ENCODE data around the gene TGFA. TPM values are rescaled to one million over a fixed set of nuclear protein-coding genes. Genes with fewer than 3 reads are reported as not detected.
"Not testable (repeated sequence)": the region's sequence is repeated elsewhere in the genome, so short reads cannot be mapped to it uniquely, and the experiment has no call there.

TGFA gene
- total and polyA plus RNA-seq, 5 donors from 2014 or later, result 0.07 to 0.45 (median 0.42) TPM; not detected in 2

- Mint-ChIP-seq H3K9me3 (no peaks in the 10 kb centered on the region), H3K36me3 (no peaks in the 10 kb centered on the region), H3K4me1 (peaks cover 0 to 3% (median 0%) of the 10 kb centered on the region in 4 donors), H3K27me3 (peaks cover 10% of the 10 kb centered on the region), H3K4me3 (no peak overlapping the region), H3K27ac (no peak overlapping the region)
- Histone ChIP-seq H3K36me3 (ENCODE audit: control insufficient read depth, insufficient read depth, low read length) (no peaks in the 10 kb centered on the region), H3K27ac (ENCODE audit: insufficient read depth, low read length, poor library complexity, severe bottlenecking) (no peak overlapping the region), H3K4me1 (ENCODE audit: control insufficient read depth, insufficient read depth, low read length, poor library complexity, severe bottlenecking) (no peaks in the 10 kb centered on the region), H3K4me3 (ENCODE audit: low read depth, low read length) (no peak overlapping the region), H3K9me3 (ENCODE audit: control insufficient read depth in 2 of 2, low read length in 2 of 2) (no peaks in the 10 kb centered on the region), H3K27me3 (ENCODE audit: control insufficient read depth, insufficient read depth, low read length) (no peaks in the 10 kb centered on the region)
- ATAC-seq (ENCODE audit: low read depth in 2 of 2) (no peak), DNase-seq (no peak)
Observed at GRCh38 chr2:70467237-70467636, 86.4 kb downstream of the TGFA start.

- not testable (repeated sequence) for H3K27ac Mint-ChIP-seq; H3K4me3 ChIP-seq (ENCODE audit: low read depth, low read length); DNase-seq; H3K9me3 ChIP-seq (ENCODE audit: control insufficient read depth in 2 of 2, low read length in 2 of 2); H3K36me3 Mint-ChIP-seq; H3K36me3 ChIP-seq (ENCODE audit: control insufficient read depth, insufficient read depth, low read length); H3K27ac ChIP-seq (ENCODE audit: insufficient read depth, low read length, poor library complexity, severe bottlenecking); H3K9me3 Mint-ChIP-seq; H3K4me1 Mint-ChIP-seq; H3K4me3 Mint-ChIP-seq; H3K4me1 ChIP-seq (ENCODE audit: control insufficient read depth, insufficient read depth, low read length, poor library complexity, severe bottlenecking); ATAC-seq (ENCODE audit: low read depth in 2 of 2); H3K27me3 ChIP-seq (ENCODE audit: control insufficient read depth, insufficient read depth, low read length)
- peaks cover 11% of the 10 kb centered on the region for H3K27me3 Mint-ChIP-seq
Observed at GRCh38 chr2:70466647-70467046, 87.0 kb downstream of the TGFA start.

- no peak overlapping the region for H3K27ac Mint-ChIP-seq
- Histone ChIP-seq H3K27ac (ENCODE audit: insufficient read depth, low read length, poor library complexity, severe bottlenecking) (no peak overlapping the region), H3K36me3 (ENCODE audit: control insufficient read depth, insufficient read depth, low read length) (no peaks in the 10 kb centered on the region), H3K4me3 (ENCODE audit: low read depth, low read length) (no peak overlapping the region), H3K9me3 (ENCODE audit: control insufficient read depth in 2 of 2, low read length in 2 of 2) (no peaks in the 10 kb centered on the region), H3K27me3 (ENCODE audit: control insufficient read depth, insufficient read depth, low read length) (no peaks in the 10 kb centered on the region), H3K4me1 (ENCODE audit: control insufficient read depth, insufficient read depth, low read length, poor library complexity, severe bottlenecking) (no peaks in the 10 kb centered on the region)
- H3K36me3 Mint-ChIP-seq, result no peaks in the 10 kb centered on the region
- H3K4me1 Mint-ChIP-seq, result no peaks in the 10 kb centered on the region
- peaks cover 16% of the 10 kb centered on the region for H3K27me3 Mint-ChIP-seq
- ATAC-seq (ENCODE audit: low read depth in 2 of 2) (no peak), DNase-seq (no peak)
- peak overlapping the region in 1 of 4 donors; percentile 86 for H3K4me3 Mint-ChIP-seq
- H3K9me3 Mint-ChIP-seq, result no peaks in the 10 kb centered on the region
Observed at GRCh38 chr2:70463997-70464396, 89.6 kb downstream of the TGFA start.

GRCh38 chr2:70463581-70463980 lies 90.0 kb downstream of the TGFA start:
- no peak overlapping the region for H3K27ac Mint-ChIP-seq
- no peak overlapping the region for H3K4me3 Mint-ChIP-seq
- Histone ChIP-seq H3K36me3 (ENCODE audit: control insufficient read depth, insufficient read depth, low read length) (no peaks in the 10 kb centered on the region), H3K4me3 (ENCODE audit: low read depth, low read length) (no peak overlapping the region), H3K27me3 (ENCODE audit: control insufficient read depth, insufficient read depth, low read length) (no peaks in the 10 kb centered on the region), H3K9me3 (ENCODE audit: control insufficient read depth in 2 of 2, low read length in 2 of 2) (no peaks in the 10 kb centered on the region), H3K4me1 (ENCODE audit: control insufficient read depth, insufficient read depth, low read length, poor library complexity, severe bottlenecking) (no peaks in the 10 kb centered on the region), H3K27ac (ENCODE audit: insufficient read depth, low read length, poor library complexity, severe bottlenecking) (no peak overlapping the region)
- peaks cover 0 to 1% (median 0%) of the 10 kb centered on the region in 7 donors for H3K9me3 Mint-ChIP-seq
- H3K4me1 Mint-ChIP-seq, result no peaks in the 10 kb centered on the region
- H3K36me3 Mint-ChIP-seq, result no peaks in the 10 kb centered on the region
- H3K27me3 Mint-ChIP-seq, result peaks cover 19% of the 10 kb centered on the region
- DNase-seq (no peak), ATAC-seq (ENCODE audit: low read depth in 2 of 2) (no peak)

GRCh38 chr2:70461981-70462876 lies 91.4 kb downstream of the TGFA start:
- H3K27me3 Mint-ChIP-seq, result peaks cover 24% of the 10 kb centered on the region
- Histone ChIP-seq H3K27me3 (ENCODE audit: control insufficient read depth, insufficient read depth, low read length) (no peaks in the 10 kb centered on the region), H3K4me3 (ENCODE audit: low read depth, low read length) (no peak overlapping the region), H3K9me3 (ENCODE audit: control insufficient read depth in 2 of 2, low read length in 2 of 2) (no peaks in the 10 kb centered on the region), H3K36me3 (ENCODE audit: control insufficient read depth, insufficient read depth, low read length) (no peaks in the 10 kb centered on the region), H3K27ac (ENCODE audit: insufficient read depth, low read length, poor library complexity, severe bottlenecking) (no peak overlapping the region), H3K4me1 (ENCODE audit: control insufficient read depth, insufficient read depth, low read length, poor library complexity, severe bottlenecking) (no peaks in the 10 kb centered on the region)
- no peak for DNase-seq
- no peaks in the 10 kb centered on the region for H3K36me3 Mint-ChIP-seq
- no peak overlapping the region for H3K4me3 Mint-ChIP-seq
- ATAC-seq (ENCODE audit: low read depth in 2 of 2), result no peak
- H3K27ac Mint-ChIP-seq, result no peak overlapping the region
- H3K9me3 Mint-ChIP-seq, result peaks cover 0 to 2% (median 0%) of the 10 kb centered on the region in 7 donors
- H3K4me1 Mint-ChIP-seq, result no peaks in the 10 kb centered on the region

GRCh38 chr2:70461414-70461813 lies 92.2 kb downstream of the TGFA start:
- H3K27me3 ChIP-seq (ENCODE audit: control insufficient read depth, insufficient read depth, low read length), result no peaks in the 10 kb centered on the region
- ATAC-seq (ENCODE audit: low read depth in 2 of 2), result no peak
- Mint-ChIP-seq H3K27ac (no peak overlapping the region), H3K27me3 (peaks cover 24% of the 10 kb centered on the region), H3K36me3 (no peaks in the 10 kb centered on the region), H3K4me1 (peaks cover 0 to 2% (median 0%) of the 10 kb centered on the region in 4 donors), H3K4me3 (no peak overlapping the region), H3K9me3 (peaks cover 0 to 2% (median 0%) of the 10 kb centered on the region in 7 donors)
- H3K36me3 ChIP-seq (ENCODE audit: control insufficient read depth, insufficient read depth, low read length), result no peaks in the 10 kb centered on the region
- no peaks in the 10 kb centered on the region for H3K9me3 ChIP-seq (ENCODE audit: control insufficient read depth in 2 of 2, low read length in 2 of 2)
- DNase-seq, result no peak
- H3K27ac ChIP-seq (ENCODE audit: insufficient read depth, low read length, poor library complexity, severe bottlenecking), result no peak overlapping the region
- no peak overlapping the region for H3K4me3 ChIP-seq (ENCODE audit: low read depth, low read length)
- H3K4me1 ChIP-seq (ENCODE audit: control insufficient read depth, insufficient read depth, low read length, poor library complexity, severe bottlenecking), result no peaks in the 10 kb centered on the region

GRCh38 chr2:70460333-70460732 lies 93.3 kb downstream of the TGFA start:
- DNase-seq, result no peak
- peaks cover 0 to 2% (median 0%) of the 10 kb centered on the region in 7 donors for H3K9me3 Mint-ChIP-seq
- peaks cover 0 to 10% (median 0%) of the 10 kb centered on the region in 4 donors for H3K4me1 Mint-ChIP-seq
- no peak overlapping the region for H3K27ac Mint-ChIP-seq
- Histone ChIP-seq H3K36me3 (ENCODE audit: control insufficient read depth, insufficient read depth, low read length) (no peaks in the 10 kb centered on the region), H3K9me3 (ENCODE audit: control insufficient read depth in 2 of 2, low read length in 2 of 2) (no peaks in the 10 kb centered on the region), H3K27ac (ENCODE audit: insufficient read depth, low read length, poor library complexity, severe bottlenecking) (no peak overlapping the region), H3K4me3 (ENCODE audit: low read depth, low read length) (no peak overlapping the region), H3K27me3 (ENCODE audit: control insufficient read depth, insufficient read depth, low read length) (no peaks in the 10 kb centered on the region), H3K4me1 (ENCODE audit: control insufficient read depth, insufficient read depth, low read length, poor library complexity, severe bottlenecking) (no peaks in the 10 kb centered on the region)
- no peak for ATAC-seq (ENCODE audit: low read depth in 2 of 2)
- no peak overlapping the region for H3K4me3 Mint-ChIP-seq
- H3K36me3 Mint-ChIP-seq, result no peaks in the 10 kb centered on the region
- peaks cover 24% of the 10 kb centered on the region for H3K27me3 Mint-ChIP-seq

- ATAC-seq (ENCODE audit: low read depth in 2 of 2), result no peak
- peaks cover 19% of the 10 kb centered on the region for H3K27me3 Mint-ChIP-seq
- Histone ChIP-seq H3K4me3 (ENCODE audit: low read depth, low read length) (no peak overlapping the region), H3K4me1 (ENCODE audit: control insufficient read depth, insufficient read depth, low read length, poor library complexity, severe bottlenecking) (no peaks in the 10 kb centered on the region), H3K27me3 (ENCODE audit: control insufficient read depth, insufficient read depth, low read length) (no peaks in the 10 kb centered on the region), H3K36me3 (ENCODE audit: control insufficient read depth, insufficient read depth, low read length) (no peaks in the 10 kb centered on the region), H3K9me3 (ENCODE audit: control insufficient read depth in 2 of 2, low read length in 2 of 2) (no peaks in the 10 kb centered on the region), H3K27ac (ENCODE audit: insufficient read depth, low read length, poor library complexity, severe bottlenecking) (no peak overlapping the region)
- no peak for DNase-seq
- H3K4me1 Mint-ChIP-seq, result peaks cover 0 to 10% (median 0%) of the 10 kb centered on the region in 4 donors
- peaks cover 0 to 2% (median 0%) of the 10 kb centered on the region in 7 donors for H3K9me3 Mint-ChIP-seq
- no peaks in the 10 kb centered on the region for H3K36me3 Mint-ChIP-seq
- no peak overlapping the region for H3K4me3 Mint-ChIP-seq
- H3K27ac Mint-ChIP-seq, result no peak overlapping the region
Observed at GRCh38 chr2:70458661-70459060, 95.0 kb downstream of the TGFA start.
